Tibial nerve (tissue), 4 donors: ENCODE results near the gene CEP295NL. TPM values are rescaled to one million over a fixed set of nuclear protein-coding genes. Genes with fewer than 3 reads are reported as not detected.

ENCODE experiments used
- DNase-seq, 2 donors: peaks; one replicate each; pipeline ENCODE4 v3.0.0-alpha.2; 2019; ENCODE audit warnings: low spot score in 2 of 2
- H3K27ac ChIP-seq, 4 donors: fragments of 200-600 bp; sonication (generic) in 3 of 4; one replicate each; pipeline ENCODE4 v1.5.1; 2017 to 2019; ENCODE audit warnings: mild to moderate bottlenecking in 1 of 4
- H3K27me3 ChIP-seq, 2 donors: fragments of 200-600 bp; sonication (generic) in 1 of 2; one replicate each; pipeline versions ENCODE4 v1.5.1 to v1.6.0; 2017 to 2019
- H3K36me3 ChIP-seq, 3 donors: fragments of 200-600 bp; sonication (generic); one replicate each; pipeline ENCODE4 v1.5.1; 2018 to 2019
- H3K4me1 ChIP-seq, 4 donors: fragments of 200-600 bp; sonication (generic) in 3 of 4; one replicate each; pipeline ENCODE4 v1.5.1; 2017 to 2019
- H3K4me3 ChIP-seq, 4 donors: fragments of 200-600 bp; sonication (generic) in 3 of 4; one replicate each; pipeline ENCODE4 v1.5.1; 2017 to 2019; ENCODE audit warnings: mild to moderate bottlenecking in 1 of 4, moderate library complexity in 1 of 4
- H3K9me3 ChIP-seq, 4 donors: fragments of 200-600 bp; sonication (generic) in 3 of 4; one replicate each; pipeline ENCODE4 v1.5.1; 2017 to 2019
- EP300 ChIP-seq, 2 donors: sonication (generic); formaldehyde crosslinking; IDR thresholded peaks; one replicate each; pipeline ENCODE4 v1.6.1; 2017; ENCODE audit warnings: antibody characterized with exemption in 2 of 2, mild to moderate bottlenecking in 1 of 2
- POLR2A ChIP-seq, 2 donors: fragments of 450-650 bp; IDR thresholded peaks; one replicate each; pipeline ENCODE4 v1.6.1; 2017; ENCODE audit warnings: antibody characterized with exemption in 2 of 2, mild to moderate bottlenecking in 2 of 2, moderate library complexity in 2 of 2
- WGBS, 2 donors: methylation state at CpG; one replicate each; pipeline ENCODE4 v1.1.5; 2018; 5-methylcytosine and 5-hydroxymethylcytosine counted together
- total RNA-seq, 4 donors: library from RNA; depleted of rRNA; stranded (reverse); fragments of >200 nt; gene quantifications; one replicate each; pipeline ENCODE4 v1.1.0, GENCODE V29; 2016
- TF ChIP-seq, protein P1 (sequence below), 5 experiments: fragments of 200-600 bp in 3 of 5; fragments of 450-650 bp in 2 of 5; sonication (generic) in 3 of 5; IDR thresholded peaks; one replicate each; pipeline ENCODE4 v1.5.1; 2016 to 2019; ENCODE audit warnings: antibody characterized with exemption in 5 of 5, mild to moderate bottlenecking in 3 of 5, moderate library complexity in 2 of 5

The CEP295NL gene
- total RNA-seq, 4 donors from 2014 or later, result 6.5 to 35.1 (median 9.9) TPM

DNA sequence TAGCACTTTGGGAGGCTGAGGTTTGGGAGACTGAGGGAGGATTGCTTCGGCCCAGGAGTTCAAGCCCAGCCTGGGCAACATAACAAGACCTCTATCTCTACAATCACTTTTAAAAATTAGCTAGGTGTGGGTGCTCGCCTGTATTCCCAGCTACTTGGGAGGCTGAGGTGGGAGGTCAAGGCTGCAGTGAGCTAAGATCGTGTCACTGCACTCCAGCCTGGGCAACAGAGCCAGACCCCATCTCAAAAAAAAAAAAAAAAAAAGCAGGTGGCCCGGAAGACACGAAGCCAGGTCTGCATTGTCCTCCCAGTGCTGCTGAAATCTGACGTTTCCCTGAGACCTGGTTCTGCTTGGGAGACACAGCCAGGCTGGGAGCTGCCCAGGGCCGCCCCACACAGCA lies 41.0 kb upstream of the CEP295NL start:
- WGBS, 2 donors, result 94 to 97% methylated on average over 7 of the region's 7 CpGs
- DNase-seq, result no peak
- Histone ChIP-seq H3K27ac (no peak overlapping the region), H3K9me3 (no peaks in the 10 kb centered on the region), H3K4me3 (no peak overlapping the region), H3K36me3 (no peaks in the 10 kb centered on the region), H3K27me3 (no peaks in the 10 kb centered on the region), H3K4me1 (peaks cover 0 to 25% (median 0%) of the 10 kb centered on the region in 4 donors)
- TF ChIP-seq, protein P1, sequence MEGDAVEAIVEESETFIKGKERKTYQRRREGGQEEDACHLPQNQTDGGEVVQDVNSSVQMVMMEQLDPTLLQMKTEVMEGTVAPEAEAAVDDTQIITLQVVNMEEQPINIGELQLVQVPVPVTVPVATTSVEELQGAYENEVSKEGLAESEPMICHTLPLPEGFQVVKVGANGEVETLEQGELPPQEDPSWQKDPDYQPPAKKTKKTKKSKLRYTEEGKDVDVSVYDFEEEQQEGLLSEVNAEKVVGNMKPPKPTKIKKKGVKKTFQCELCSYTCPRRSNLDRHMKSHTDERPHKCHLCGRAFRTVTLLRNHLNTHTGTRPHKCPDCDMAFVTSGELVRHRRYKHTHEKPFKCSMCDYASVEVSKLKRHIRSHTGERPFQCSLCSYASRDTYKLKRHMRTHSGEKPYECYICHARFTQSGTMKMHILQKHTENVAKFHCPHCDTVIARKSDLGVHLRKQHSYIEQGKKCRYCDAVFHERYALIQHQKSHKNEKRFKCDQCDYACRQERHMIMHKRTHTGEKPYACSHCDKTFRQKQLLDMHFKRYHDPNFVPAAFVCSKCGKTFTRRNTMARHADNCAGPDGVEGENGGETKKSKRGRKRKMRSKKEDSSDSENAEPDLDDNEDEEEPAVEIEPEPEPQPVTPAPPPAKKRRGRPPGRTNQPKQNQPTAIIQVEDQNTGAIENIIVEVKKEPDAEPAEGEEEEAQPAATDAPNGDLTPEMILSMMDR (IDR thresholded peaks at IDR 0.05), result no peak
- TF ChIP-seq EP300 (IDR thresholded peaks at IDR 0.05) (no peak), POLR2A (IDR thresholded peaks at IDR 0.05) (no peak)

DNA sequence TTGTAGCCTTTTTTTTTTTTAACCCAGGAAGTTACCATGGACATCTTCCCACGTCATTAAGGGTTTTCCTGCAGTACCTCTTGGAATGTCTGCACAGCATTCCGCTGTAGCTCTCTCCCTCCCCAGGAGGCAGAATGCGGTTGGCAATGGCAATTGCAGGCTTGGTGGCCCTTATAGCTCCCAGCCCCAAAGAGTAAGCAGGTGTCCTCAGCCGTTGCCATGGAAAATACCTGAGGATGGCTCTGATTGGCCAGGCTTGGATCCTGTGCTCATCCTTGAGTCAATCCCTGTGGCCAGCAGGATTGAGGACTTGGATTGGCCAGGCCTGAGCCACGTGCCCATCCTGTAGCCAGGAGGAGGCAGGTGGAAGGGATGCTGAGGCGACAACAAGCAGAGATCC lies 37.7 kb upstream of the CEP295NL start:
- Histone ChIP-seq H3K9me3 (no peaks in the 10 kb centered on the region), H3K4me1 (peaks cover 0 to 22% (median under 1%) of the 10 kb centered on the region in 4 donors), H3K36me3 (no peaks in the 10 kb centered on the region), H3K27ac (no peak overlapping the region), H3K4me3 (no peak overlapping the region), H3K27me3 (no peaks in the 10 kb centered on the region)
- WGBS, 2 donors, result 67 to 72% methylated on average over 6 of the region's 6 CpGs
- no peak for DNase-seq
- TF ChIP-seq EP300 (IDR thresholded peaks at IDR 0.05) (no peak), POLR2A (IDR thresholded peaks at IDR 0.05) (no peak)
- TF ChIP-seq, protein P1 (IDR thresholded peaks at IDR 0.05), result no peak

DNA sequence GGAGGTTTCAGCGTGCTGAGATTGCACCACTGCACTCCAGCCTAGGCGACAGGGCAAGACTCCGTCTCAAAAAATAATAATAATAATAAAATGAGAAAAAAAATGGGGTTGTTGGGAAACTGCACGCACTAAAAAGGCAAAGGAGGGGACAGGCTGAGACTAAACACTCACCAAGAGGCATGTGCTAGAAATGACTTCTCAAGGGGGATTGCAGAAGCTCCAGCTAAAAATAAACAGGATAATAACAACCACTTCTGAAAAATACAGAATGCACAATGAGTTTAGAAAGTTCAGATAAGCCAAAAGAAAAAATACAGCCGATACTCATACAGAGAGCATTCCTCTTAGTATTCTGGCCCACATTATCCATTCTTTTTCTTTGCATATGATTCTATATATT lies 37.3 kb upstream of the CEP295NL start:
- Histone ChIP-seq H3K36me3 (no peaks in the 10 kb centered on the region), H3K4me3 (no peak overlapping the region), H3K9me3 (no peaks in the 10 kb centered on the region), H3K27me3 (no peaks in the 10 kb centered on the region), H3K4me1 (peaks cover 0 to 27% (median 1%) of the 10 kb centered on the region in 4 donors), H3K27ac (no peak overlapping the region)
- 68 to 81% methylated on average over 5 of the region's 5 CpGs for WGBS, 2 donors
- TF ChIP-seq POLR2A (IDR thresholded peaks at IDR 0.05) (no peak), EP300 (IDR thresholded peaks at IDR 0.05) (no peak)
- TF ChIP-seq, protein P1 (IDR thresholded peaks at IDR 0.05), result no peak
- no peak for DNase-seq

DNA sequence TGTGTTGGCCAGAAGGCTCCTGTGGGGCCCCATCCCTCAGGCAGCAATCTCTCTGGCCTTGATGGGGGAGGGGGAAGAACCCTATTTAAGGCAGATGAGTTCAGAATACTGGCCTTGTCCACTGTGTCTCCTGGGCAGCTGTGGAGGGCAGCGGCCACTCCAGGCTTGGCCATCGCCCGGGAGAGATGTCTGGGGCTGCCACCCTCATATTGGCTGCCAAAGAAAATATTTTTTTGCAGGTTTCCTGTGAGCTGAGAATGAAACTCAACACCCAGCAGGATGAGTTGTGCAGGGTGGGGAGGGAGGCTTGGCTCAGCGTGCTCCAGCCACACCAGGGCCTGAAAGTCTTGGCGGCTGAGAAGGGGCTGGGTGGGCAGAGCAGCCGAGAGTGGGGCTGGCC lies 36.6 kb upstream of the CEP295NL start:
- Histone ChIP-seq H3K4me1 (peaks cover 0 to 33% (median 5%) of the 10 kb centered on the region in 4 donors), H3K9me3 (no peaks in the 10 kb centered on the region), H3K36me3 (no peaks in the 10 kb centered on the region), H3K4me3 (no peak overlapping the region), H3K27ac (no peak overlapping the region), H3K27me3 (no peaks in the 10 kb centered on the region)
- WGBS, 2 donors, result 67 to 73% methylated on average over 6 of the region's 6 CpGs
- TF ChIP-seq EP300 (IDR thresholded peaks at IDR 0.05) (no peak), POLR2A (IDR thresholded peaks at IDR 0.05) (no peak)
- TF ChIP-seq, protein P1 (IDR thresholded peaks at IDR 0.05), result no peak
- DNase-seq, result no peak

DNA sequence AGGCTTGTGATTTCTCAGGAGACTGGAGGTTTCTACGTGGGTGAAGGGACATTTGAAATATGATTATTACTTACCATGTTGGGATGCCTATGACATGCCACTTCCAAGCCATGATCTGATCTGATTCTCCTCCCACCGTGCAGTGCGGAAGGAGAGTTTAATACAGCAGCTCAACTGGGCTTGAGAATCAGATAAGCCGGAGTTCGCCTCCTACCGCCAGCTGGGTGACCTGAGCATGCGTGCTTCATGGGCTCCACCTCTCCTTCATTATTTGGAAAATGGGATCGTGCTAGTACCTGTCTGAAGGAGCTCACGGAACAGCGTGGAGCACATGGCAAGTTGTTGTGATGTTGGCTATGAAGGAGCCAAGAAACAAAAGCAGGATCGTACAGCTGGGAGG lies 34.6 kb upstream of the CEP295NL start:
- 90 to 93% methylated on average over 10 to 11 of the region's 11 CpGs for WGBS, 2 donors
- Histone ChIP-seq H3K27ac (no peak overlapping the region), H3K9me3 (no peaks in the 10 kb centered on the region), H3K36me3 (no peaks in the 10 kb centered on the region), H3K4me3 (no peak overlapping the region), H3K27me3 (no peaks in the 10 kb centered on the region), H3K4me1 (peaks cover 0 to 51% (median 20%) of the 10 kb centered on the region in 4 donors)
- TF ChIP-seq, protein P1 (IDR thresholded peaks at IDR 0.05), result no peak
- TF ChIP-seq EP300 (IDR thresholded peaks at IDR 0.05) (no peak), POLR2A (IDR thresholded peaks at IDR 0.05) (no peak)
- DNase-seq, result no peak
